T-helper 1 cell treated with Interleukin-12 subunit alpha and Interleukin-12 subunit beta and Interleukin-4 antibody, amounts not matched to agents 30 μg/mL and 1 μg/mL, for 36 hours (primary cell): ENCODE measurements around the gene TIMM50.
"Not testable (repeated sequence)": the region's sequence is repeated elsewhere in the genome, so short reads cannot be mapped to it uniquely, and the experiment has no call there.

Experiments used
- H3K27ac Mint-ChIP-seq: one replicate; pipeline ENCODE4 v1.8.0; 2021; ENCODE audit warnings: mild to moderate bottlenecking, mixed read lengths
- H3K27me3 Mint-ChIP-seq: one replicate; pipeline ENCODE4 v1.8.0; 2021; ENCODE audit warnings: low read depth, mixed read lengths
- H3K36me3 Mint-ChIP-seq: one replicate; pipeline ENCODE4 v1.8.0; 2021; ENCODE audit warnings: low read depth, mixed read lengths
- H3K4me1 Mint-ChIP-seq: one replicate; pipeline ENCODE4 v1.8.0; 2021; ENCODE audit warnings: low read depth, mixed read lengths
- H3K4me3 Mint-ChIP-seq: one replicate; pipeline ENCODE4 v1.8.0; 2021; ENCODE audit warnings: mild to moderate bottlenecking, moderate library complexity, mixed read lengths
- H3K9me3 Mint-ChIP-seq: one replicate; pipeline ENCODE4 v1.8.0; 2021; ENCODE audit warnings: mixed read lengths

Gene TIMM50

DNA sequence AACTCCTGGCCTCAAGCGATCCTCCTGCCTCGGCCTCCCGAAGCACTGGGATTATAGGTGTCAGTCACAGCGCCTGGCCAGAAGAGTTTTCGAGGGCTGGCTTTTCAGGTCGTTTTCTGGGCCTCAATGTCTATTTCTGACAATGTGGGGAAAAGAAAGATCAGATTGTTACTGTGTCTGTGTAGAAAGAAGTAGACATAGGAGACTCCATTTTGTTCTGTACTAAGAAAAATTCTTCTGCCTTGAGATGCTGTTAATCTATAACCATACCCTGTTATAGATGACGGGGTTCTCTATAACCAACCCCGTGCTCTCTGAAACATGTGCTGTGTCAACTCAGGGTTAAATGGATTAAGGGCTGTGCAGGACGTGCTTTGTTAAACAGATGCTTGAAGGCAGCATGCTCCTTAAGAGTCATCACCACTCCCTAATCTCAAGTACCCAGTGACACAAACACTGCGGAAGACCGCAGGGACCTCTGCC is 1.3 kb upstream of the TIMM50 start:
- H3K4me1 Mint-ChIP-seq, result peaks cover 19% of the 10 kb centered on the region

DNA sequence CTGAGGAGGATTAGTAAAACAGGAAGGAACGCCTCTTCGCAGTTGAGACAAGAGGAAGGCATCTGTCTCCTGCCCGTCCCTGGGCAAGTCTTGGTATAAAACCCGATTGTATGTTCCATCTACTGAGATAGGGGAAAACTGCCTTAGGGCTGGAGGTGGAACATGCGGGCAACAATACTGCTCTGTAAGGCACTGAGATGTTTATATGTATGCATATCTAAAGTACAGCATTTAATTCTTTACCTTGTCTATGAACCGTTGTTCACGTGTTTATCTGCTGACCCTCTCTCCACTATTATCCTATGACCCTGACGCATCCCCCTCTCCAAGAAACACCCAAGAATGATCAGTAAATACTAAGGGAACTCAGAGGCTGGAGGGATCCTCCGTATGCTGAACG is 722 bp upstream of the TIMM50 start:
- Mint-ChIP-seq H3K27me3 (no peaks in the 10 kb centered on the region), H3K36me3 (peaks cover 14% of the 10 kb centered on the region), H3K4me1 (peaks cover 19% of the 10 kb centered on the region), H3K27ac (peak overlapping the region; percentile 86), H3K4me3 (peak overlapping the region; percentile 90), H3K9me3 (no peaks in the 10 kb centered on the region)

More for the DNA sequence above, 1.3 kb upstream of the TIMM50 start:
- Mint-ChIP-seq H3K4me3 (peak overlapping the region; percentile 90), H3K27ac (peak overlapping the region; percentile 86), H3K36me3 (peaks cover 19% of the 10 kb centered on the region)
- not testable (repeated sequence) for H3K27me3 Mint-ChIP-seq, H3K9me3 Mint-ChIP-seq

DNA sequence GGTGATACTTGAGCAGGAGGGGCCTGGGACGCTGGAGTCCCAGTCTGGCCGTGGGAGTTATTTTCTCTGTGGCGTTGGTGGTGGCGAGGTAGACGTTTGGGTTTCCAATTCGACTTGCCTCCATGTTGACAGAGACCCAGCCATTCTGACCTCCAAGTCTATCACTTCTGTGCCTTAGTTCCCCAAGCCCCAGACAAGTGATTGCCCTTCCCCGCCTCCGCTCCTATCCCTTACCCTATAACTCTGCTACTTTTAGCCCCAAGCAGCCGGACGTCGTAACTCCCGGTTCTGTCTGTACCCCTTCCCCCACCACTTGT is 549 bp downstream of the TIMM50 start:
- Mint-ChIP-seq H3K27me3 (no peaks in the 10 kb centered on the region), H3K36me3 (peaks cover 9% of the 10 kb centered on the region), H3K4me1 (peaks cover 19% of the 10 kb centered on the region), H3K27ac (peak overlapping the region; percentile 79), H3K4me3 (peak overlapping the region; percentile 90), H3K9me3 (no peaks in the 10 kb centered on the region)

DNA sequence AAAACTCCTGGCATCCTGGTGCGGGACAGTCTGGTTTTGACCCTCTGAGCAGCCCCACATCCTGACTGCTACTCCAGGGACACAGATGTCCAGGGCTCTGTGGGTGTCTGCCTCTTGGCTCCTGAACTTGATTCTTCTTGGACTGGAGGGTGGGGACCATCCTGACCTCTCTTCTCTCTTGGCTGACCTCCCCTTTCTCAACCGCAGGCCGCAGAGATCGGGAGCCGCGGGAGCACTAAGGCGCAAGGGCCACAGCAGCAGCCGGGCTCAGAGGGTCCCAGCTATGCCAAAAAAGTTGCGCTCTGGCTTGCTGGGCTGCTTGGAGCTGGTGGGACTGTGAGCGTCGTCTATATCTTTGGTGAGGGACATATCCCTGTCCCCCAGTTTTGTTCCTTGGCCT is 1.0 kb downstream of the TIMM50 start:
- H3K36me3 Mint-ChIP-seq, result peaks cover 10% of the 10 kb centered on the region
- no peaks in the 10 kb centered on the region for H3K27me3 Mint-ChIP-seq

DNA sequence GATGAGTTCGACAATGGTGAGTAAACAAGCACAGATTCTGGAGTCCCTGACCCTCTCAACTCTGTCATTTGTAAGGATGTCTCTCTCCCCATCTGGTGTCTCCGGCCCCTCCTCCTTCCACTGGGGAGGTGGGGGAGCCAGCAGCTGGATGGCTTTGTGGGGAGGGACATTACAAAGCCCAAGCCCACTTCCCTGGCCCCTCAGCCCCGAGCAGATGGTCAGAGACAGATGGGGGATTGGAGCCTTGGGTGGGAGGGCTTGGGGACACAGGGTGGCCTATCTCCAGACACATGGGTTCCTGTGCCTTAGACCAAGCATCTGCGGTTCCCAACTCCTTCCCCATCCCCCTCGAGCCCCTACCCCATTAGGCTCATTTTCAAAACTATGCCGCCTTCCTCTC is 2.5 kb downstream of the TIMM50 start:
- no peaks in the 10 kb centered on the region for H3K9me3 Mint-ChIP-seq
- peaks cover 22% of the 10 kb centered on the region for H3K4me1 Mint-ChIP-seq
- no peaks in the 10 kb centered on the region for H3K27me3 Mint-ChIP-seq
- H3K4me3 Mint-ChIP-seq, result no peak overlapping the region
- no peak overlapping the region for H3K27ac Mint-ChIP-seq
- peaks cover 11% of the 10 kb centered on the region for H3K36me3 Mint-ChIP-seq

More for the DNA sequence above, 1.0 kb downstream of the TIMM50 start:
- H3K9me3 Mint-ChIP-seq, result no peaks in the 10 kb centered on the region
- H3K4me1 Mint-ChIP-seq, result peaks cover 20% of the 10 kb centered on the region
- peak overlapping the region; percentile 79 for H3K27ac Mint-ChIP-seq
- peak overlapping the region; percentile 90 for H3K4me3 Mint-ChIP-seq

DNA sequence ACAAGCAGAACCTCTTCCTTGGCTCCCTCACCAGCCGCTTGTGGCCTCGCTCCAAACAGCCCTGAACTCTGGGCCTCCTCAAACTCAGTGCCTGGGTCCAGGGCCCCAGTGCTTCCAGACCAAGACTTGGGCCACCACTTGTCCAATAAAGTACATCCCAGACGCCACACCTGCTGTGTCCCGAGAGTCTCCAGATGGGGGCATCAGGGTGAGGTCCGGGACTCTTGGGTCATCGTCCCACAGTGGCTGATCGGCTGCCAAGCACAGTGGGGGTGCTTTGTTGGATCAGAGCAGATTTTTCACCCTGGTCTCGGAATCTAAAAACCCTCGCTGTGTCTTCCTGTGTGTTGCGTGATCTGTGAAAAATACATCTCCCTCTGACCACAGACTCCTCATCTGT is 9.1 kb downstream of the TIMM50 start:
- H3K36me3 Mint-ChIP-seq, result peaks cover 22% of the 10 kb centered on the region
- no peaks in the 10 kb centered on the region for H3K9me3 Mint-ChIP-seq
- no peak overlapping the region for H3K27ac Mint-ChIP-seq
- H3K4me3 Mint-ChIP-seq, result no peak overlapping the region
- peaks cover 3% of the 10 kb centered on the region for H3K4me1 Mint-ChIP-seq
- no peaks in the 10 kb centered on the region for H3K27me3 Mint-ChIP-seq

DNA sequence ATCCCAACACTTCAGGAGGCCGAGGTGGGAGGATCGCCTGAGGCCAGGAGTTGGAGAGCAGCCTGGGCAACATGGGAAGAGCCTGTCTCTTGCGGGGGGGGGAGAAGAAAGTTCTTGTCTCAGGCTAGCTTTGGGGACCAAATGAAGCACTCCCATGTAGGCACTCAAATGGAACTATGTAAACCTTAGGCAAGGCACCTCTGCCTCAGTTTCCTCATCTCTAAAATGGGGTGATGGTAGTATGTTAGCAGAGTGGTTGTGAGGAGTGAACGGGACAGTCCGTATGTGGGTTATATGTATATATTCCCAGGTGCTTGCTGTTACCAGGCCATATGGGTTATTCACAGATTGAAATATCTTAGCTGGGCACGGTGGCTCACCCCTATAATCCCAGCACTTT is 11.6 kb downstream of the TIMM50 start:
- no peak overlapping the region for H3K27ac Mint-ChIP-seq
- peaks cover 14% of the 10 kb centered on the region for H3K36me3 Mint-ChIP-seq
- H3K4me1 Mint-ChIP-seq, result no peaks in the 10 kb centered on the region
- no peaks in the 10 kb centered on the region for H3K9me3 Mint-ChIP-seq
- H3K27me3 Mint-ChIP-seq, result peaks cover 14% of the 10 kb centered on the region
- no peak overlapping the region for H3K4me3 Mint-ChIP-seq

DNA sequence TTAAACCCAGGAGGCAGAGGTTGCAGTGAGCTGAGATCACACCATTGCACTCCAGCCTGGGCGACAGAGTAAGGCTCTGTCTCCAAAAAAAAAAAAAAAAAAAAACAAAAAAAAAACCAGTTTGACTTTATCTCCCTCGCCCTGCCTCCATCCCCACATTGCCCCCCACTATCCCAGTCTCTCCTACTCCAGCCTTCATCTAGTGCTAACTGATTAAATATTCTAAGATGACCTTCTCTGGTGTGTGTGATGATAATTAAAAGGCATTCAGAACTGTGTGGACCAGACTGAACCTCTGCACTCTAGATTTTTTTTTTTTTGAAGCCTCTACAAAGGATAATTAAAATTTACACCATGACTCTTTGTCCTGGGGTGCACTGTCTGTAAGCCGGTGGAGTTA is 12.2 kb downstream of the TIMM50 start:
- no peaks in the 10 kb centered on the region for H3K9me3 Mint-ChIP-seq
- H3K27ac Mint-ChIP-seq, result no peak overlapping the region
- no peaks in the 10 kb centered on the region for H3K4me1 Mint-ChIP-seq
- no peak overlapping the region for H3K4me3 Mint-ChIP-seq
- H3K36me3 Mint-ChIP-seq, result peaks cover 14% of the 10 kb centered on the region
- peaks cover 20% of the 10 kb centered on the region for H3K27me3 Mint-ChIP-seq

DNA sequence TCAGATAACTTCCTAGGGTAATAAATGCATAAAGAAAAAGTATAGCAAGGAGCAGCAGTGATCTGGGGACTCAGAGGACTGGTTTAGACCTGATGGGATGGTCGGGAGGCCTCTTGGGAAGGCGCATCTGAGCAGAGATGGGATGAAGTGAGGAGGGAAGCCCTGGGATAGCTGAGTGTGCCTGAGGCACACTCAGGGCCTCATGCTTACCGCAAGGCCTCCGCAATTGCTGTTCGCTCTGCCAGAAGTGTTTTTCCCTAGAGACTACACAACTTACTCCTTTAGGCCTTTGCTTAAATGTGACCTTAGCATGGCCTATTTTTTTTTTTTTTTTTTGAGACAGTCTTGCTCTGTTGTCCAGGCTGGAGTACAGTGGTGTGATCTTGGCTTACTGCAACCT is 14.0 kb downstream of the TIMM50 start:
- no peak overlapping the region for H3K4me3 Mint-ChIP-seq
- H3K27ac Mint-ChIP-seq, result no peak overlapping the region
- no peaks in the 10 kb centered on the region for H3K9me3 Mint-ChIP-seq
- H3K4me1 Mint-ChIP-seq, result peaks cover 10% of the 10 kb centered on the region
- H3K36me3 Mint-ChIP-seq, result peaks cover 11% of the 10 kb centered on the region
- peaks cover 36% of the 10 kb centered on the region for H3K27me3 Mint-ChIP-seq

DNA sequence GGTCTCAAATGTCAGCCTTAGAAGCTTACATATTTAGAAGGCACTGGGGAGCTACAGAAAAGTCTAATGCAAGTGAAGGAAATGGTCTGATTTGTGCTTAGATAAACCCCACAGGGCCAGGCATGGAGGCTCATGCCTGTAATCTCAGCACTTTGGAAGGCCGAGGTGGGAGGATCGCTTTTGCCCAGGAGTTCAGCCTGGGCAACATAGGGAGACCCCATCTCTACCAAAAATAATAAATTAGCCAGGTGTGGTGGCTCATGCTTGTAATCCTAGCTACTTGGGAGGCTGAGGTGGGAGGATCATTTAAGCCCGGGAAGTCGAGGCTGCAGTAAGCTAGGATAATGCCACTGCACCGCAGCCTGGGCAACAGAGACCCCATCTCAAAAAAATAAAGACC is 15.4 kb downstream of the TIMM50 start:
- Mint-ChIP-seq H3K4me3 (no peak overlapping the region), H3K27ac (no peak overlapping the region), H3K27me3 (peaks cover 49% of the 10 kb centered on the region), H3K9me3 (no peaks in the 10 kb centered on the region), H3K36me3 (peaks cover 6% of the 10 kb centered on the region), H3K4me1 (peaks cover 13% of the 10 kb centered on the region)

DNA sequence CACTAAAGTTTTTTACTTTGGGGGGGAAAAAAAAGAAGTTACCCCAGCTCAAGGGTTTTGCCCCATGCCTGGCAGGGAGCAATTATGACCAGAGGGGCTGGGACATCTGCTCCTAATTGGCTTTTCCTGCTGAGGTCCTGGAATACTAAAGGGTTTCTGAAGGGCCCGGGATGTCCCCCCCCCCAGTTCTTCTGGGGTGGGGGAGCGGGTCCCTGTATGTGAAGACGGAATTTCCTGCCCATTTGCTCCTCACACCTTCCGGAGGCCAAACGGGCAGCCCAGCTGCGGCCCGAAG is 17.0 kb downstream of the TIMM50 start:
- no peak overlapping the region for H3K4me3 Mint-ChIP-seq
- H3K9me3 Mint-ChIP-seq, result no peaks in the 10 kb centered on the region
- H3K27me3 Mint-ChIP-seq, result peaks cover 56% of the 10 kb centered on the region
- peaks cover 13% of the 10 kb centered on the region for H3K4me1 Mint-ChIP-seq
- H3K27ac Mint-ChIP-seq, result no peak overlapping the region
- peaks cover 6% of the 10 kb centered on the region for H3K36me3 Mint-ChIP-seq

DNA sequence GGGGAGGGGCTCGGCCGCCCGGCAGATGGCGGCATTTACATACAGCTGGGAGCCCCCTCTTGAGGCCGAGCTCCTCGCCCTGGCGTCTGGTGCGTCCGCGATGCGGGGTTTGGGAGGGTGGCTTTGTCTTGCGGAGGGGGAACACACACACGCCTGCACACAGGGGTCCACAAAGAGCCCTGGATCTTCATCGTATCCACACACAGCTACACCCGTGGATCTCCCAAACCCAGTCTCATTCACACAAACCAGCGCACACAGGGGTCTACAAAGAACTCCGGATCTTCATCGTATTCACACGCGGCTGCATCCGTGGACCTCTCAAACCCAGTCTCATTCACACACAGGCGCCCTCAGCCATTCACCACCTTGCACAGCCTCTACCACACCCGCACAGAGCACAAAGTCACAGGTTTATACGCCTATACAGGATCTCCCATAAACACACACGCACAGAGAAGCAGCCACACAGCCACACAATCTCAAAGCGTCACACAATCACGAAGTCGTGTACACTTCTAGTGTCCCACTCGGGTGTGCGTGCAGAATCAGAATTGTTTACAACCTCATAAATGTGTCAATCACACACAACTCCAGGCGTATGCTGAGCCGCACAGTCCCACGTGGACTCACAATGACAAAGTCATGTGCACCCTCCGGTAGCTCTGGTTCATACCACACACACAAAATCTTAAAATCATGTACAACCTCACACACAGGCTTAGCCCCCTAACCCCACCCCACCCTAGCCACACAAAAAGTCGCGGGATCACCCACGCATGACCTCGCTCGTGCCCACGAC is 17.6 kb downstream of the TIMM50 start:
- peak overlapping the region; percentile 25 for H3K4me3 Mint-ChIP-seq
- no peak overlapping the region for H3K27ac Mint-ChIP-seq
- H3K36me3 Mint-ChIP-seq, result peaks cover 5% of the 10 kb centered on the region
- H3K27me3 Mint-ChIP-seq, result peaks cover 58% of the 10 kb centered on the region
- H3K4me1 Mint-ChIP-seq, result peaks cover 15% of the 10 kb centered on the region
- H3K9me3 Mint-ChIP-seq, result no peaks in the 10 kb centered on the region

DNA sequence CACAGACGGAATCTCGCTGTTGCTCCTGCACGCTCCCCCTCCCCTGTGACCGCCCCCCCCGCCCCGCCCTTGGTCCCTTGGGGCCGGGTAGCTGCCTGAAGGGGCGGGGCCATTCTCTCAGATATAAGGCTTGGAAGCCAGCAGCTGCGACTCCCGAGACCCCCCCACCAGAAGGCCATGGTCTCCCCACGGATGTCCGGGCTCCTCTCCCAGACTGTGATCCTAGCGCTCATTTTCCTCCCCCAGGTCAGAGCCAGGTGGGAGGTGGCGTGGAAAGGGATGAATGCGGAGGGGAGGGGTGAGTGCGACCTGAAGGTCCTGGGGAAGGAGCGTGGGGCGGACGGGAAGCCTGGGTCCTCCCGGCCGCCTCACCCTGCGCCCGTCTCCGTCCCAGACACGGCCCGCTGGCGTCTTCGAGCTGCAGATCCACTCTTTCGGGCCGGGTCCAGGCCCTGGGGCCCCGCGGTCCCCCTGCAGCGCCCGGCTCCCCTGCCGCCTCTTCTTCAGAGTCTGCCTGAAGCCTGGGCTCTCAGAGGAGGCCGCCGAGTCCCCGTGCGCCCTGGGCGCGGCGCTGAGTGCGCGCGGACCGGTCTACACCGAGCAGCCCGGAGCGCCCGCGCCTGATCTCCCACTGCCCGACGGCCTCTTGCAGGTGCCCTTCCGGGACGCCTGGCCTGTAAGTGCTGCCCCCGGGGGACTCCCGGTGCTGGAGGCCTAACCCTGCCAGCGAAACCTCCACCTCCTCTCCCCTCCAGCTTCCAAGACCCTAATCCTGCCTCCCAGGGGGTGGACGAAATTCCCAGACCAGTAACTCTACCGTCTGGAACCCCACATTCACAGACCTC is 18.4 kb downstream of the TIMM50 start, which contains the start of gene DLL3:
Gene DLL3, plus strand, starts transcription at position 150 of the 845 bp plus-strand sequence. Its CDS starts 28 bp downstream, at position 178.
- H3K27ac Mint-ChIP-seq, result no peak within 1 kb of the TSS
- H3K36me3 Mint-ChIP-seq, result peaks cover 5% of the 10 kb centered on the region
- peaks cover 20% of the 10 kb centered on the region for H3K4me1 Mint-ChIP-seq
- peak within 1 kb of the TSS; percentile 25 for H3K4me3 Mint-ChIP-seq
- H3K9me3 Mint-ChIP-seq, result no peaks in the 10 kb centered on the region
- H3K27me3 Mint-ChIP-seq, result peaks cover 67% of the 10 kb centered on the region

DNA sequence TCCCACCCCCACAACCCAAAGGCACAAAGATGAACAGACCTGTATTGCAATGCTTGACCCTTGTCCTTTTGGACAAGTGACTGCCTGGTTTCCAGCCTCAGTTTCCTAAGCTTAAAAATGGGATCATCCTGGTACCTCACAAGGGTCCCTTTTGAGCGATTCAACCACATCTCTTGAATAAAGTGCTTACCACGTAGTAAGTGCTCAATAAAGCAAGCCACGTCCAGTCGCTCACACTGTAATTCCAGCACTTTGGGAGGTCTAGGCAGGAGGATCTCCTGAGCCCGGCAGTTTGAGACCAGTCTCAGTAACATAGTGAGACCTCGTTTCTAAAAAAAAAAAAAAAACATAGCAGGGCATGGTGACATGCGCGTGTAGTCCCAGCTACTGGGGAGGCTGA is 19.3 kb downstream of the TIMM50 start:
- no peak overlapping the region for H3K27ac Mint-ChIP-seq
- peaks cover 5% of the 10 kb centered on the region for H3K36me3 Mint-ChIP-seq
- no peaks in the 10 kb centered on the region for H3K9me3 Mint-ChIP-seq
- H3K4me3 Mint-ChIP-seq, result peak overlapping the region; percentile 15
- H3K27me3 Mint-ChIP-seq, result peaks cover 74% of the 10 kb centered on the region
- H3K4me1 Mint-ChIP-seq, result peaks cover 20% of the 10 kb centered on the region

DNA sequence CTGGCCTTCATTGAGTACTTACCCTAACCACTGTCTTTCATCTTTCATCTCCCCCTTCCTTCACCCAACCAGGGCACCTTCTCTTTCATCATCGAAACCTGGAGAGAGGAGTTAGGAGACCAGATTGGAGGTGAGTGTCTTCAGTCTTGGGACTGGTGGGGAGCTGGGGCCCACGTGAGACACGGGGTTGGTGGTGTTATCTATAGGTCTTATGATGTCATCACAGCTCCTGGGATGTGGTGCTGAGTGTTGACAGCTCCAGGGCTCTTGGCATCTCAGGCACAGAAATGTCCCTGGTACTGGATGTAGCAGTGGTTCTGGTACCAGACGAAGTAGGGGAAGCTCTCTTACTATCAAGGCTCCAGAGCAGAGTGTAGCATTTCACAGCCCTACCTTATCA is 19.9 kb downstream of the TIMM50 start:
- no peak overlapping the region for H3K4me3 Mint-ChIP-seq
- H3K36me3 Mint-ChIP-seq, result peaks cover 5% of the 10 kb centered on the region
- H3K27me3 Mint-ChIP-seq, result peaks cover 78% of the 10 kb centered on the region

More for the DNA sequence above, 19.9 kb downstream of the TIMM50 start:
- H3K27ac Mint-ChIP-seq, result no peak overlapping the region
- peaks cover 21% of the 10 kb centered on the region for H3K4me1 Mint-ChIP-seq
- no peaks in the 10 kb centered on the region for H3K9me3 Mint-ChIP-seq
